Astrocyte of the spinal cord (primary cell): ENCODE data around the gene SLC7A1.
A peak's percentile ranks its signal among the peaks of the same experiment; 100 is the strongest.

Source experiments
- DNase-seq: peaks from one replicate; pipeline ENCODE4 v3.0.0; 2011; ENCODE audit warnings: low read depth, low spot score
- H3K4me3 ChIP-seq: 2 replicates; pipeline ENCODE4 v1.5.1; 2011; ENCODE audit warnings: low read depth, mild to moderate bottlenecking, low read length, moderate library complexity
- in situ Hi-C: cut with HindIII; loops from 2 replicates; pipeline ENCODE4 v1.10.0; 2017; ENCODE audit warnings: low sequenced_read_pairs
- TF ChIP-seq, protein P1 (sequence below): IDR thresholded peaks from 2 replicates; pipeline ENCODE4 v1.5.1; 2012; ENCODE audit warnings: low read depth, mild to moderate bottlenecking, low read length, inconsistent platforms

The SLC7A1 gene

DNA sequence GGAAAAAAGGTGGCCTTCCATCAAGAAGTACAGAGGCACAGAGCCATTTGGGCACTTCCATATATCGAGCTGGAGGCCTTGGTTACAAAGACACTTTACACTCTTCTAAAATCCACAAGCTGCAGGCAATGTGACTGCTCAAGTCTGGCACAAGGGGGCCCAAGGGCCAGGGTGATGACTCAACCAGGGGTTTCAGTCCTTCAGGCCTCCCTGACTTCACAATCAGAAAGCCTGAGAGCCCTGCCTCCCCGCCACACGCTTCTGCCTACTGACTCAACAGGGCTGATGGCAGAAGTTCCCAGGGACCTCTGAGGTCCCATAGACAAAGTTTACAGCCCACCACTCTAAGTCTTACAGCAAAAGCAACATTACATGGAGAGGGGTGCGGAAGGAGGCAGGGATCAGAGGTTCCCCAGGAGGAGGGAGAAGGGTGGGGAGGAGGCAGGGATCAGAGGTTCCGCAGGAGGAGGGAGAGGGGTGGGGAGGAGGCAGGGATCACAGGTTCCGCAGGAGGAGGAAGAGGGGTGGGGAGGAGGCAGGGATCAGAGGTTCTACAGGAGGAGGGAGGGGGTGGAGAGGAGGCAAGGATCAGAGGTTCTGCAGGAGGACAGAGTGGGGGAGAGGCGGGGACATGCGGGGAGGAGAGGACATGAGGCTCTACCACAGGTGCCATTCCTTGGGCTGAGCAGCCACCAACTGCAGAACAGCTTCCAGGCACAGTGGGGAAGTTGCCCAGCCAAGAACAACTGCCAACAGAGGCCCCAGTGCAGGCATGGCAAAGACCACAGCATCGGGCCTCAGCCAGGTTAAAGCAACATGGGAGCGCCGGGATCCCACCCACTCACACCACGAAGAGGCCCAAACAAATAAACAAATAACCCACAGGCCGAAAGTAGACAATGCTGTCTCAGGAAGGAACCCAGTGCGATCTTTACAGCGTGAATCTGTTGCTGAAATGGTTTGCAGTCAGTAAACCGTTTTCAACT, 52.0 kb downstream of the SLC7A1 start:
- TF ChIP-seq, protein P1, sequence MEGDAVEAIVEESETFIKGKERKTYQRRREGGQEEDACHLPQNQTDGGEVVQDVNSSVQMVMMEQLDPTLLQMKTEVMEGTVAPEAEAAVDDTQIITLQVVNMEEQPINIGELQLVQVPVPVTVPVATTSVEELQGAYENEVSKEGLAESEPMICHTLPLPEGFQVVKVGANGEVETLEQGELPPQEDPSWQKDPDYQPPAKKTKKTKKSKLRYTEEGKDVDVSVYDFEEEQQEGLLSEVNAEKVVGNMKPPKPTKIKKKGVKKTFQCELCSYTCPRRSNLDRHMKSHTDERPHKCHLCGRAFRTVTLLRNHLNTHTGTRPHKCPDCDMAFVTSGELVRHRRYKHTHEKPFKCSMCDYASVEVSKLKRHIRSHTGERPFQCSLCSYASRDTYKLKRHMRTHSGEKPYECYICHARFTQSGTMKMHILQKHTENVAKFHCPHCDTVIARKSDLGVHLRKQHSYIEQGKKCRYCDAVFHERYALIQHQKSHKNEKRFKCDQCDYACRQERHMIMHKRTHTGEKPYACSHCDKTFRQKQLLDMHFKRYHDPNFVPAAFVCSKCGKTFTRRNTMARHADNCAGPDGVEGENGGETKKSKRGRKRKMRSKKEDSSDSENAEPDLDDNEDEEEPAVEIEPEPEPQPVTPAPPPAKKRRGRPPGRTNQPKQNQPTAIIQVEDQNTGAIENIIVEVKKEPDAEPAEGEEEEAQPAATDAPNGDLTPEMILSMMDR: no peak
- DNase-seq: peak; percentile 49
- in situ Hi-C loops: no loop called here
- H3K4me3 ChIP-seq: no peak overlapping the region

DNA sequence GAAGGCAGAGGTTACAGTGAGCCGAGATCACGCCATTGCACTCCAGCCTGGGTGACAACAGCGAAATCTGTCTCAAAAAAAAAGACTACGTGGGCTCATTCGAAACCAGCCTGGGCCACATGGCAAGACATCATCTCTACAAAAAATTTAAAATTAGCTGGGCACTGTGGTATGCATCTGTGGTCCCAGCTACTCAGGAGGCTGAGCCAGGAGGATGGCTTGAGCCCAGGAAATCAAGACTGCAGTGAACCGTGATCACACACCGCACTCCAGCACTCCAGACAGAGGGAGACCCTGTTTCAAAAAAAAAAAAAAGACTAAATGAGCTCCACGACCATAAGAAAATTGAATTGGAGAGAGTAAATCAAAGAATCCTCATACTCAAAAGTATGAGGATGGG, 53.1 kb downstream of the SLC7A1 start:
- DNase-seq: no peak
- TF ChIP-seq, protein P1: no peak
- H3K4me3 ChIP-seq: no peak overlapping the region
- in situ Hi-C loops: no loop called here

DNA sequence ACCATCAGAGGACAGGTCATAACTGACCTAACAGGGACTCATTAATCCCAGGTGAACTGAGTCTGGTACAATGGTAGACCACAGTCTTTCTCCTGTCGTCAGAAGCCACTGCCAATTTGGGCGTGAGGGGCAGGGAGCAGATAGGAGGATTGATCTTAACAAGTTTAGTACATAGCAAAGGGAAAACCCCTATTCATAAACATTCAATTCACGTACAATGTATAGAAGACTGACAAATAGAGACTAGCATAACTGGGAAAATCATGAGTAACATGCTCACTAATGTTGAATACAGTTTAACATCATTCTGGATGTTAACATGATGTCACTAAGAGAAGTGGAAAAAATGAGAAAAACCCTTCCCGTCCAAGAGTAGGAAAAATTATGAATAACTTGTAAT, 54.1 kb downstream of the SLC7A1 start:
- TF ChIP-seq, protein P1: no peak
- no peak for DNase-seq
- no peak overlapping the region for H3K4me3 ChIP-seq
- in situ Hi-C loops: no loop called here

DNA sequence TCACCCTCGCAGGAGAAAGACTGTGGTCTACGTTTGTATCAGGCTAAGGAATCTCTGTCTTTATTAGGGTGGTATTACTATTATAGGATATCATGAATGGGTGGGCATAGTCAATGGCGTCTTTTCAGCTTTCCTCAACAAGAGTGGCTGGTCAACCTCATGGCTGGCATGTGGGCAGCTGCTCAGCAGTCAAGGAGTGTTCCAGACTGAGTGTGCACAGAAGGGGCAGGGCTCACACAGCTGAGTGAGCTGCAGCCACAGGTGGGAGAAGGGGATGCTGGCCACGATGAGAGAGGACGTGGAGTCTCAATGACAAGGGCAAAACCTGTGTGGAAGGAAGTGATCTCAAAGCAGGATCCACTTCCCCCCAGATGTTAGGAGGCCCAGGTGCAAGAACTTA, 54.7 kb downstream of the SLC7A1 start:
- DNase-seq: no peak
- TF ChIP-seq, protein P1: no peak
- in situ Hi-C loops: no loop called here
- H3K4me3 ChIP-seq: no peak overlapping the region

DNA sequence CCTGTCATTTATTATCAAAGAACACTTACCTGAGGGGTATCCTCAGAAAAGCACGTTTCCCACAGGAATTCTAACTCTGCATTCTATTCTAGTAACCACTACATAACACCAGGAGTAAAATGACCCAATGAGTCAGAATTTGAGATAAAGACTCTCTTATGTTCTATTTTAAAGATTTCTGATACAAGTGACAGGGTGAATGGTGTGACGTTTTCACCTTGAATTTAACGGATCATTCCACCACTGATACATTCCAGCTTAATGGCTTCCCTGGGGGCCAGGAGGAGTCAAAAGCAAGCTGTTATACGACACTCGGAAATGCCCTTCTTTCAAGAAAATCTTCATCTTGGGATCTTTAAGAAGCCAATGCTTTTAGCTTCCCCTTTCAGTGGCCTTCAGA, 55.2 kb downstream of the SLC7A1 start:
- H3K4me3 ChIP-seq: no peak overlapping the region
- no peak for DNase-seq
- TF ChIP-seq, protein P1: no peak
- in situ Hi-C loops: no loop called here

DNA sequence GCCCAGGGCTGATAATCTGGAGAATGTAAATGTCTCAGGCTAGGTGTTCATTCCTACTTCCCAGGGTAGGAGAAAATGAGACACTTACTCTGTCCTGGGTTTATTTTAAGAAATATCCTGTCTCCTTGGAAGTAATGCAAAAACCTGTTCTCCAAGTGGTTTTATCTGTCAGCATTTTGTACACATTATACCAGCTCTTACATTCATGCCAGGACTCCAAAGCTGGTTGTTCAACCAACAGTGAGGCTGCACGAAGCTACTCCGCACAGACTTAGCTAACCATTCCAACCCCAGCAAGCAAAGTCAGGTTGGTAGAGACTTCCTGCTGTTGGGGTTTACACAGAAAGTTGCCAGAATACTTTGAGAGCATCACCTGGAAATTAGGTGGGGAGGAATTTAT, 55.6 kb downstream of the SLC7A1 start:
- H3K4me3 ChIP-seq: no peak overlapping the region
- in situ Hi-C loops: no loop called here
- no peak for DNase-seq
- TF ChIP-seq, protein P1: no peak
